Measurements from ENCODE around the gene EXOSC3. TPM values are rescaled to one million over a fixed set of nuclear protein-coding genes. Genes with fewer than 3 reads are reported as not detected.

EXOSC3 gene
- 22.0 and 33.5 TPM in 2 replicates for total RNA-seq

GRCh38 chr9:37784616-37785483 lies at the start of gene EXOSC3:
Gene EXOSC3, minus strand, starts transcription at chr9:37785064. Its CDS starts 20 bp downstream, at chr9:37785044.

GRCh38 chr9:37800631-37801286 lies 15.9 kb upstream of the EXOSC3 start, which contains the start of gene DCAF10:
Gene DCAF10, plus strand, starts transcription at chr9:37800797. Its CDS starts 70 bp downstream, at chr9:37800867.

GRCh38 chr9:37753489-37754190 lies 31.2 kb downstream of the EXOSC3 start, which contains the start of gene TRMT10B:
Gene TRMT10B, plus strand, starts transcription at chr9:37753805. Its CDS starts 8,127 bp downstream, at chr9:37761932.

Other genes starting within 250 kb of the EXOSC3 start
- 4.8 and 7.2 TPM in 2 replicates for gene FBXO10, start 208.7 kb downstream of the EXOSC3 start, total RNA-seq
- gene TOMM5, start 192.5 kb downstream of the EXOSC3 start, total RNA-seq: 143 and 146 TPM in 2 replicates
- under 0.01 TPM in 1 of 2 replicates, not detected in the other for gene FRMPD1, start 134.1 kb downstream of the EXOSC3 start, total RNA-seq
- 2.2 and 3.2 TPM in 2 replicates for gene TRMT10B, start 31.3 kb downstream of the EXOSC3 start, total RNA-seq
- 45.3 and 48.2 TPM in 2 replicates for gene DCAF10, start 15.7 kb upstream of the EXOSC3 start, total RNA-seq
- gene SLC25A51, start 119.1 kb upstream of the EXOSC3 start, total RNA-seq: 66.5 and 76.6 TPM in 2 replicates

Measured in tracheal epithelial cell (primary cell).